GM12874 (cell line): ENCODE results near the gene CLEC7A.

ENCODE experiments used
- CTCF ChIP-seq: IDR thresholded peaks from 2 replicates; pipeline ENCODE4 v1.5.1; 2011; ENCODE audit warnings: low read depth, mild to moderate bottlenecking, control low read depth, low read length, moderate library complexity; ENCODE audit not compliant: insufficient read depth

CLEC7A gene

GRCh38 chr12:10072131-10072530, 57.9 kb downstream of the CLEC7A start:
- TF ChIP-seq CTCF, result no peak

GRCh38 chr12:10070380-10070779, 59.6 kb downstream of the CLEC7A start:
- no peak for TF ChIP-seq CTCF

GRCh38 chr12:10069976-10070375, 60.0 kb downstream of the CLEC7A start:
- no peak for TF ChIP-seq CTCF

GRCh38 chr12:10069099-10069498, 60.9 kb downstream of the CLEC7A start:
- TF ChIP-seq CTCF, result no peak

GRCh38 chr12:10068644-10069043, 61.4 kb downstream of the CLEC7A start:
- no peak for TF ChIP-seq CTCF

GRCh38 chr12:10067942-10068341, 62.1 kb downstream of the CLEC7A start:
- no peak for TF ChIP-seq CTCF

- TF ChIP-seq CTCF, result no peak
Measured at GRCh38 chr12:10067264-10067663, 62.7 kb downstream of the CLEC7A start.
